Kidney tubule cell (primary cell): ENCODE data around the gene RALGAPA2.

ENCODE experiments used
- DNase-seq: peaks from one replicate; pipeline ENCODE4 v3.0.0-alpha.2; 2018; ENCODE audit warnings: low spot score

Gene RALGAPA2

GRCh38 chr20:20712474-20713243, at the start of gene RALGAPA2:
Gene RALGAPA2, minus strand, starts transcription at chr20:20712644. Its CDS starts 164 bp downstream, at chr20:20712480.
- peak; percentile 98 for DNase-seq

- DNase-seq, result no peak
Observed at GRCh38 chr20:20761301-20761700, 48.9 kb upstream of the RALGAPA2 start.

GRCh38 chr20:20759132-20759531, 46.7 kb upstream of the RALGAPA2 start:
- no peak for DNase-seq

GRCh38 chr20:20755674-20756319, 43.4 kb upstream of the RALGAPA2 start:
- no peak for DNase-seq

- no peak for DNase-seq
Observed at GRCh38 chr20:20755231-20755630, 42.8 kb upstream of the RALGAPA2 start.

GRCh38 chr20:20754714-20755113, 42.3 kb upstream of the RALGAPA2 start:
- DNase-seq, result no peak

GRCh38 chr20:20752712-20753111, 40.3 kb upstream of the RALGAPA2 start:
- no peak for DNase-seq

GRCh38 chr20:20747298-20747697, 34.9 kb upstream of the RALGAPA2 start:
- no peak for DNase-seq

GRCh38 chr20:20744170-20744725, 31.8 kb upstream of the RALGAPA2 start:
- no peak for DNase-seq

- peak; percentile 66 for DNase-seq
Observed at GRCh38 chr20:20743511-20744169, 31.2 kb upstream of the RALGAPA2 start.

GRCh38 chr20:20741087-20742045, 28.9 kb upstream of the RALGAPA2 start:
- DNase-seq, result no peak

GRCh38 chr20:20740541-20740940, 28.1 kb upstream of the RALGAPA2 start:
- no peak for DNase-seq

GRCh38 chr20:20737158-20737557, 24.7 kb upstream of the RALGAPA2 start:
- no peak for DNase-seq

- no peak for DNase-seq
Observed at GRCh38 chr20:20736303-20736702, 23.9 kb upstream of the RALGAPA2 start.

- no peak for DNase-seq
Observed at GRCh38 chr20:20734475-20734948, 22.1 kb upstream of the RALGAPA2 start.

GRCh38 chr20:20733943-20734342, 21.5 kb upstream of the RALGAPA2 start:
- no peak for DNase-seq

GRCh38 chr20:20732641-20733040, 20.2 kb upstream of the RALGAPA2 start:
- no peak for DNase-seq

GRCh38 chr20:20731945-20732296, 19.5 kb upstream of the RALGAPA2 start:
- peak; percentile 54 for DNase-seq

GRCh38 chr20:20731000-20731944, 18.8 kb upstream of the RALGAPA2 start:
- no peak for DNase-seq

GRCh38 chr20:20729563-20729962, 17.1 kb upstream of the RALGAPA2 start:
- DNase-seq, result no peak
